Gastrocnemius medialis (tissue), 4 donors: Measurements from ENCODE around the gene IGFL4. TPM values are rescaled to one million over a fixed set of nuclear protein-coding genes. Genes with fewer than 3 reads are reported as not detected.

Experiments
- ATAC-seq, 2 donors: fragments of 150-250 bp; one replicate each; pipeline ENCODE4 v1.9.1; 2016
- DNase-seq, 2 donors: peaks; one replicate each; pipeline ENCODE4 v3.0.0-alpha.2; 2019
- H3K27ac ChIP-seq, 4 donors: fragments of 200-600 bp; sonication (generic); 1 replicate in 1 of 4; 2 replicates in 3 of 4; pipeline ENCODE4 v1.5.1; 2016 to 2018; ENCODE audit warnings: mild to moderate bottlenecking in 2 of 4, moderate library complexity in 1 of 4
- H3K27me3 ChIP-seq, 3 donors: fragments of 200-600 bp; sonication (generic) in 2 of 3; 1 replicate in 1 of 3; 2 replicates in 2 of 3; pipeline versions ENCODE4 v1.5.1 to v1.6.0; 2016 to 2019; ENCODE audit warnings: mild to moderate bottlenecking in 1 of 3, moderate library complexity in 1 of 3
- H3K36me3 ChIP-seq, 2 donors: fragments of 200-600 bp; sonication (generic) in 1 of 2; one replicate each; pipeline ENCODE4 v1.5.1; 2017 to 2018
- H3K4me1 ChIP-seq, 2 donors: fragments of 200-600 bp; sonication (generic) in 1 of 2; one replicate each; pipeline ENCODE4 v1.5.1; 2016 to 2017; ENCODE audit warnings: mild to moderate bottlenecking in 2 of 2
- H3K4me3 ChIP-seq, 4 donors: fragments of 200-600 bp; sonication (generic) in 3 of 4; 1 replicate in 1 of 4; 2 replicates in 3 of 4; pipeline ENCODE4 v1.5.1; 2016 to 2019; ENCODE audit warnings: mild to moderate bottlenecking in 2 of 4
- H3K9me3 ChIP-seq, 3 donors: fragments of 200-600 bp; sonication (generic) in 2 of 3; 1 replicate in 1 of 3; 2 replicates in 2 of 3; pipeline ENCODE4 v1.5.1; 2016 to 2019
- POLR2A ChIP-seq, 2 donors: fragments of 450-650 bp; IDR thresholded peaks; one replicate each; pipeline ENCODE4 v1.6.1; 2017; ENCODE audit warnings: antibody characterized with exemption in 2 of 2, mild to moderate bottlenecking in 2 of 2, moderate library complexity in 2 of 2
- in situ Hi-C, 4 donors: fragments of 200-750 bp; cut with MboI; loops; one replicate each; pipeline versions ENCODE4 v1.15.0 to v1.8.0; 2017; ENCODE audit warnings: low sequenced_read_pairs in 4 of 4
- intact Hi-C: fragments of 100-400 bp; cut with DNase I; formaldehyde crosslinking; loops from one replicate; pipeline ENCODE4 v1.15.1; 2023; ENCODE audit warnings: low total_unique reads
- total RNA-seq, 4 donors: library from RNA; depleted of rRNA; stranded (reverse); fragments of >200 nt; gene quantifications; one replicate each; pipeline versions ENCODE4 v1.1.0 to v1.2.3, GENCODE V29; 2016
- TF ChIP-seq, protein P1 (sequence below), 5 experiments: fragments of 450-650 bp in 3 of 5; fragments of 200-600 bp in 2 of 5; sonication (generic) in 2 of 5; IDR thresholded peaks in 4 of 5; conservative IDR thresholded peaks in 1 of 5; 1 replicate in 4 of 5; 2 replicates in 1 of 5; pipeline ENCODE4 v1.5.1; 2016 to 2019; ENCODE audit warnings: antibody characterized with exemption in 5 of 5, mild to moderate bottlenecking in 3 of 5, moderate library complexity in 3 of 5

Gene IGFL4
- total RNA-seq, 4 donors from 2014 or later: not detected

DNA sequence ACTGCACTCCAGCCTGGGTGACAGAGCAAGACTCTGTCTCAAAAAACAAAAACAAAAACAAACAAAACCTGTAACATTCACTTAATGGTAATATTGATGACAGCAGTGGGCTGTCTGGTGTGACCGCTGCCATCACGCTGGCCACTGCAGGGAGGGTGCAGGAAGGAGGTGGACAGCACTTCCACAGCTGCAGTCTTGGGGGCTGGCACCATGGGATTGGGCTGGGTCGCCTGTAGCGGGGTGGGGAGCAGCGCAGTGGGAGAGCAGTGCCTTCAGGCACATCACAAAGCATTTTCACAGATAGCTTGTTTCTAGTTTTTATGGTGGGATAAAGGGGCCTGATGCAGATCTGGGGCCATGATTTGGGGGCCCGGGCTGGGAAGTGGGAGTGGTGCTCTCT lies 5.3 kb downstream of the IGFL4 start:
- TF ChIP-seq, protein P1, sequence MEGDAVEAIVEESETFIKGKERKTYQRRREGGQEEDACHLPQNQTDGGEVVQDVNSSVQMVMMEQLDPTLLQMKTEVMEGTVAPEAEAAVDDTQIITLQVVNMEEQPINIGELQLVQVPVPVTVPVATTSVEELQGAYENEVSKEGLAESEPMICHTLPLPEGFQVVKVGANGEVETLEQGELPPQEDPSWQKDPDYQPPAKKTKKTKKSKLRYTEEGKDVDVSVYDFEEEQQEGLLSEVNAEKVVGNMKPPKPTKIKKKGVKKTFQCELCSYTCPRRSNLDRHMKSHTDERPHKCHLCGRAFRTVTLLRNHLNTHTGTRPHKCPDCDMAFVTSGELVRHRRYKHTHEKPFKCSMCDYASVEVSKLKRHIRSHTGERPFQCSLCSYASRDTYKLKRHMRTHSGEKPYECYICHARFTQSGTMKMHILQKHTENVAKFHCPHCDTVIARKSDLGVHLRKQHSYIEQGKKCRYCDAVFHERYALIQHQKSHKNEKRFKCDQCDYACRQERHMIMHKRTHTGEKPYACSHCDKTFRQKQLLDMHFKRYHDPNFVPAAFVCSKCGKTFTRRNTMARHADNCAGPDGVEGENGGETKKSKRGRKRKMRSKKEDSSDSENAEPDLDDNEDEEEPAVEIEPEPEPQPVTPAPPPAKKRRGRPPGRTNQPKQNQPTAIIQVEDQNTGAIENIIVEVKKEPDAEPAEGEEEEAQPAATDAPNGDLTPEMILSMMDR (IDR thresholded peaks at IDR 0.05 in 4 of 5, conservative IDR thresholded peaks at IDR 0.05 in 1 of 5): no peak
- TF ChIP-seq POLR2A (IDR thresholded peaks at IDR 0.05): no peak
- in situ Hi-C loops: no loop called here

DNA sequence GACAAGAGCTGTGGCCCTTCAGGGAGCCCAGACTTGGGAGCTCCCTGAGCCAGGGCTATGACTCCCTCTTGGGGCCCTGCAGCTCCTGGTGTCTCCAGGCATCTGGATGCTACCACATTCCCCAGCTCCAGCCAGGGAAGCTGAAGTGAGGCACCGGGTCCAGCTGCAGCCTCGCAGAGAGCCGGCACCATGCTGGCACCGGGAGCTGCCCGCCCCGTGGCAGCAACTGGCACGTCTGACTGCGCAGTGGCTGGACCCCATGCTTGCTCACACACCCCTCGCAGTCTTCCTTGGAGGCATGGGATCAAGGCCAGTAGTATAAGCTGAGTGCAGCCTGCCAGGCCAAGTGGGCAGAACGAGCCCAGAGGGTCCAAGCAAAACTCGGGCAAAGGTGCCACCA lies 7.4 kb downstream of the IGFL4 start:
- no peak for TF ChIP-seq POLR2A (IDR thresholded peaks at IDR 0.05)
- TF ChIP-seq, protein P1 (IDR thresholded peaks at IDR 0.05 in 4 of 5, conservative IDR thresholded peaks at IDR 0.05 in 1 of 5): no peak
- no peaks in the 10 kb centered on the region for H3K9me3 ChIP-seq
- ATAC-seq (no peak), DNase-seq (no peak)
- peaks cover 0 to 7% (median 0%) of the 10 kb centered on the region in 3 donors for H3K27me3 ChIP-seq
- no peak overlapping the region for H3K27ac ChIP-seq
- H3K36me3 ChIP-seq: no peaks in the 10 kb centered on the region
- H3K4me3 ChIP-seq: no peak overlapping the region
- intact Hi-C loops (no loop called here), in situ Hi-C loops (no loop called here)
- H3K4me1 ChIP-seq: no peaks in the 10 kb centered on the region

More for the DNA sequence above, 5.3 kb downstream of the IGFL4 start:
- ATAC-seq (no peak), DNase-seq (no peak)
- no peak overlapping the region for H3K4me3 ChIP-seq
- H3K4me1 ChIP-seq: no peaks in the 10 kb centered on the region
- H3K9me3 ChIP-seq: no peaks in the 10 kb centered on the region
- H3K27ac ChIP-seq: no peak overlapping the region
- H3K36me3 ChIP-seq: no peaks in the 10 kb centered on the region
- peaks cover 6 to 13% (median 8%) of the 10 kb centered on the region in 3 donors for H3K27me3 ChIP-seq
- intact Hi-C loops: no loop called here

DNA sequence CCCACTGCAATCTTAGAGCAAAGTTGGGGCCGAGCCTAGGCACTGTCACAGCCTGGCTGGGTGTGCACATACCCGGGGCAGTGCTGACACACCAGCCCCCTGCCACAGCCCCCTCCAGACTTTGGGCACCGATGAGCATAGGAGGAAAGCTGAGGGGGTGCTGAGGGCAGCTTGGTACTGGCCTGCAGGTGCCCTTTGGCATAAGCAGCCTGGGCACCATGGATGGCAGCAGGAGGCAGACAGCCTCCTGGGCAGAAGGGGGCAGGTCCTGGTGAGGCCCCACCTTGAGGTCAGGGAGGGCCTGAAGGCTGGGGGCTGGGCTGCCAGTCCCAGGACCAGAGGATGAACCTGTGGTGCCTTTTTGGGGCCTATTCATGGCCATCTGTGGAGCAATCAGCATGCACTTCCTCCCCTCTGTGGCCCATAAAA lies 8.2 kb downstream of the IGFL4 start:
- DNase-seq (no peak), ATAC-seq (no peak)
- H3K36me3 ChIP-seq: no peaks in the 10 kb centered on the region
- intact Hi-C loops: no loop called here
- H3K9me3 ChIP-seq: no peaks in the 10 kb centered on the region
- no peaks in the 10 kb centered on the region for H3K4me1 ChIP-seq
- in situ Hi-C loops: no loop called here
- H3K27ac ChIP-seq: no peak overlapping the region
- TF ChIP-seq, protein P1 (IDR thresholded peaks at IDR 0.05 in 4 of 5, conservative IDR thresholded peaks at IDR 0.05 in 1 of 5): no peak
- TF ChIP-seq POLR2A (IDR thresholded peaks at IDR 0.05): no peak
- no peak overlapping the region for H3K4me3 ChIP-seq
- H3K27me3 ChIP-seq: peaks cover 0 to 7% (median 0%) of the 10 kb centered on the region in 3 donors

DNA sequence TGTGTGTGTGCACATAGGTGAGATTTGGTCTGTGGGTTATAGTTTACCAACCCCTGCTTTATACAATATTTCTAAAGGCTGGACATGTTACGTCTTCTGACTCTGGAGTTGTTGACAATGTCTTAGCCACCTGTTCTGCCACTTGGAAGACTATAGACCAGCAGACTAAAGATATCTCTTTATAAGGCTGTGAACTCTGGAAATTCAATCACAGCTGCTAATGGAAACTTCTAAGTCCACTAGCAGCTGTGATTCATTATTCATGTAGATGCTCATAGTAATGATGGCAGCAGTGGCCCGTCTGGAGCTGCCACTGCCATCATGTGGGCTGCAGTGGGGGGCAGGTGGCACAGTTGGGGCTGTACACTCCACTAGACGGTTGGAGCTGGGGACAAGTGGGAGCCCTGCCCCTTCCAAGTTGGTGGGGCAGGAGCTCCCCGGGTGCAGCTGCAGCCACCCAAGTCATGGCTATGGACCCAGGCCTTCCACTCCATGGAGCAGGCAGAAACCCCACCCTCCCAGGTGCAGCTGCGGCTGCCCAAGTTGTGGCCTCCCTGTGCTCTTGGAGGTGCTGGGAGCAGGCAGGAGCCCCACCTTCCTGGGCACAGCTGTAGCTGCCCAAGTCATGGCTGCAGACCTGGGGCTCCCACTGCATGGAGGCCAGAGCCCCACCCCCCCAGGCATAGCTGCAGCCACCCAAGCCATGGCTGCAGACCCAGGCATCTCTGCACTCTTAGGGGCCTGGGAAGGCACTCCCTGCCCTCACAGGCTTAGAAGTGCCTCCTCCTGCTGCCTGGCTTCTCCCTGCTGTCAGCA lies 8.8 kb downstream of the IGFL4 start:
- Histone ChIP-seq H3K36me3 (no peaks in the 10 kb centered on the region), H3K4me1 (no peaks in the 10 kb centered on the region), H3K4me3 (no peak overlapping the region), H3K27ac (no peak overlapping the region), H3K9me3 (no peaks in the 10 kb centered on the region), H3K27me3 (peaks cover 0 to 9% (median 0%) of the 10 kb centered on the region in 3 donors)
- intact Hi-C loops: no loop called here
- DNase-seq (no peak), ATAC-seq (no peak)
- in situ Hi-C loops: no loop called here
- TF ChIP-seq, protein P1 (IDR thresholded peaks at IDR 0.05 in 4 of 5, conservative IDR thresholded peaks at IDR 0.05 in 1 of 5): no peak
- no peak for TF ChIP-seq POLR2A (IDR thresholded peaks at IDR 0.05)
